ENCODE data around the gene EHMT1.

EHMT1 gene

DNA sequence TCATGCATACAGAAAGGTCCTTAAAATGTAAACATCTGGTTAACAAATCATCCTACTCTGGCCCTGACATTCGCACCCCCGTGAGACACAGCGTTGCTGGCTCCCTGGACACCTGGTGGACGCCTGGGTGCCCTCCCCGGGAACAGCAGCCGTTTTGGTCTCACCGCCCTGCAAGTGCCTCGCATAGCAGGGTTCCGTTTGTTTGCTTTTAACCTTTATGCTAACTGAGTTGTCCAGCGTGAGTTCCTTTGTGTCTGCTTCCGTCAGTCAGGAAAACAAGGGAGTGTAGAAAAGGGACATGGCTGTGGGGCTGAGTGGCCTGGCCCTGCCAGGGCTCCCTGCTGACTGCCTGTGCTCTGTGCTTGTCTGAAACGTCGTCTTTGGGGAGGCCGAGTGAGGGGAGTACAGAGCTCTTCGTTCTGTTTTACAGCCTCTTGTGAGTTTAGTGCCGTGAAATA is 166.9 kb downstream of the EHMT1 start:
- no peak overlapping the region for H3K9ac ChIP-seq
- no peaks in the 10 kb centered on the region for H3K36me3 ChIP-seq (ENCODE audit: control insufficient read depth, insufficient read depth, low read length)
- H3K27me3 ChIP-seq (ENCODE audit: control insufficient read depth, insufficient read depth, low read length): no peaks in the 10 kb centered on the region
- no peak overlapping the region for H3K27ac ChIP-seq
- no peak overlapping the region for H2AFZ ChIP-seq
- TF ChIP-seq, protein P1, sequence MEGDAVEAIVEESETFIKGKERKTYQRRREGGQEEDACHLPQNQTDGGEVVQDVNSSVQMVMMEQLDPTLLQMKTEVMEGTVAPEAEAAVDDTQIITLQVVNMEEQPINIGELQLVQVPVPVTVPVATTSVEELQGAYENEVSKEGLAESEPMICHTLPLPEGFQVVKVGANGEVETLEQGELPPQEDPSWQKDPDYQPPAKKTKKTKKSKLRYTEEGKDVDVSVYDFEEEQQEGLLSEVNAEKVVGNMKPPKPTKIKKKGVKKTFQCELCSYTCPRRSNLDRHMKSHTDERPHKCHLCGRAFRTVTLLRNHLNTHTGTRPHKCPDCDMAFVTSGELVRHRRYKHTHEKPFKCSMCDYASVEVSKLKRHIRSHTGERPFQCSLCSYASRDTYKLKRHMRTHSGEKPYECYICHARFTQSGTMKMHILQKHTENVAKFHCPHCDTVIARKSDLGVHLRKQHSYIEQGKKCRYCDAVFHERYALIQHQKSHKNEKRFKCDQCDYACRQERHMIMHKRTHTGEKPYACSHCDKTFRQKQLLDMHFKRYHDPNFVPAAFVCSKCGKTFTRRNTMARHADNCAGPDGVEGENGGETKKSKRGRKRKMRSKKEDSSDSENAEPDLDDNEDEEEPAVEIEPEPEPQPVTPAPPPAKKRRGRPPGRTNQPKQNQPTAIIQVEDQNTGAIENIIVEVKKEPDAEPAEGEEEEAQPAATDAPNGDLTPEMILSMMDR (IDR thresholded peaks at IDR 0.05): no peak
- H3K4me3 ChIP-seq (ENCODE audit: low read depth, low read length): no peak overlapping the region
- no peak overlapping the region for H3K4me2 ChIP-seq (ENCODE audit: low read length)
- H3K9me3 ChIP-seq (ENCODE audit: control insufficient read depth, low read length): no peaks in the 10 kb centered on the region
- H3K79me2 ChIP-seq: no peaks in the 10 kb centered on the region
- H3K4me1 ChIP-seq: no peaks in the 10 kb centered on the region

DNA sequence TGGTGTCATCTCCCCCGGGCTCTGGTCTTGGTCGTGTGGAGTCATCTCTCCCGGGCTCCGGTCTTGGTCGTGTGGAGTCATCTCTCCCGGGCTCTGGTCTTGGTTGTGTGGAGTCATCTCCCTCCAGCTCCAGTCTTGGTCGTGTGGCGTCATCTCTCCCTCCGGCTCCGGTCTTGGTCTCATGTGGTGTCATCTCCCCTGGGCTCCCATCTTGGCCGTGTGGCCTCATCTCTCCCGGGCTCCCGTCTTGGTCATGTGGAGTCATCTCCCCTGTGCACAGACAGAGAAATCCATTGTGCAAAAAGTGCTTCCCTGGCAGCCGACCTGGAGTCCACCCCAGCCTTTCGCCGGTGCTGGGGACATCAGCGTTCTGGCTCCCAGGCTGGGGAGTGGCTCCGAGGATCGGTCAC is 167.7 kb downstream of the EHMT1 start:
- Histone ChIP-seq H3K27ac (no peak overlapping the region), H3K4me3 (ENCODE audit: low read depth, low read length) (no peak overlapping the region), H2AFZ (no peak overlapping the region), H3K27me3 (ENCODE audit: control insufficient read depth, insufficient read depth, low read length) (no peaks in the 10 kb centered on the region), H3K36me3 (ENCODE audit: control insufficient read depth, insufficient read depth, low read length) (no peaks in the 10 kb centered on the region), H3K9ac (no peak overlapping the region), H3K4me2 (ENCODE audit: low read length) (no peak overlapping the region), H3K79me2 (no peaks in the 10 kb centered on the region), H3K9me3 (ENCODE audit: control insufficient read depth, low read length) (no peaks in the 10 kb centered on the region), H3K4me1 (no peaks in the 10 kb centered on the region)
- TF ChIP-seq, protein P1 (IDR thresholded peaks at IDR 0.05): no peak

DNA sequence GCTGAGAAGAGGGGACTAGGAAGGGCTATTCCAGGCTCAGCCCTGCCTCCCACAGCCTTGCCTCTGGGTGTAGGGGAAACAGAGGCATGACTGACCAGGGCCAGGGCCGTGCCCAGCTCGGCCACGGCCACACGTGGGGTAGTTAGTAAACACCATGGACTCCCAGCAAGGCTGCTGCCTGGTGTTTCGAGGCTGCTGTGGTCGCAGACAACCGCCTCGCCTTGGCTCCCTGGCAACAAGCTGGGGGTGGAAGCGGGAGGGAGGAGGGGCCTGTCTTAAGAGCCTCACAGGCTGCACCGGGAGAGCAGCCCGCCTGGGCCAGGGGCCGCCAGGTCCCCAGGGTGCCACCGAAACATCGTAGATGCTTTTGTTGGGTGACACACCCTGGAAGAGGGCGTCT is 168.6 kb downstream of the EHMT1 start:
- TF ChIP-seq, protein P1 (IDR thresholded peaks at IDR 0.05): no peak
- H3K36me3 ChIP-seq (ENCODE audit: control insufficient read depth, insufficient read depth, low read length): no peaks in the 10 kb centered on the region

DNA sequence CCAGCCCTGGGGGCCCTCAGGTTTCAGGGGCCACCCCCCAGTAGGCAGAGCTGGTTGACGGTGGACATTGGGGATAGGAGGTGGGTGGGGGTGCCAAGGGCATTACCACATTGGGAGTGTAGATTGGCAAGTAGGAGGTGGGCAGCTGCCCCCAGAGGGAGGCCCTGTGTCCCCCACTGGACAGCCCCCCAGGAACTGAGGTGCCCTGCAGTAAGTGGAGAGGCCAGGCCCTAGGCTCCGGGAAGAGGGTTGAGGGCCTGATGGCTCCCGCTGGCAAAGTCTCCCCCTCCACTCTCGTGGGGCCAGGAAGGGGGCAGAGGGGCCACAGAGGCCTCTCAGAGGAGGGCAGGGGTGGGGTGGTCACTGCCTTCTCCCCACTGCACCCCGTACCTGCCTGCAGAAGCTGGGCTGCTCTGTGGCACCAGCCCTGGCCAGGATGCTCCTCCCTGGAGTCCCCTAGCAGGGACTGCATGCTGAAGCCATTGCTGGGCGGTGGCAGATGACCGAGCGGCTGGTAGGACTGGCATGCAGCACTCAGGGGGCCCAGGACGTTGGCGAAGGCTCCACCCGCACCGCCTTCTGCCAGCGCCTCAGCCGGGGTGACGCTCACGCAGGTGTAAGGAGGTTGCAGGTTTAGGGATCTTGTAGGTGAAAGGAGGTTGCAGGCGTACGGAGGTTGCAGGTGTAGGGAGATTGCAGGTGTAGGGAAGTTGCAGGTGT is 169.1 kb downstream of the EHMT1 start:
- no peaks in the 10 kb centered on the region for H3K9me3 ChIP-seq (ENCODE audit: control insufficient read depth, low read length)
- TF ChIP-seq, protein P1 (IDR thresholded peaks at IDR 0.05): no peak
- no peak overlapping the region for H3K4me3 ChIP-seq (ENCODE audit: low read depth, low read length)
- no peaks in the 10 kb centered on the region for H3K27me3 ChIP-seq (ENCODE audit: control insufficient read depth, insufficient read depth, low read length)
- no peak overlapping the region for H2AFZ ChIP-seq
- H3K79me2 ChIP-seq: no peaks in the 10 kb centered on the region
- H3K4me2 ChIP-seq (ENCODE audit: low read length): no peak overlapping the region
- no peaks in the 10 kb centered on the region for H3K4me1 ChIP-seq
- no peaks in the 10 kb centered on the region for H3K36me3 ChIP-seq (ENCODE audit: control insufficient read depth, insufficient read depth, low read length)
- H3K9ac ChIP-seq: no peak overlapping the region
- no peak overlapping the region for H3K27ac ChIP-seq

More for the DNA sequence above, 168.6 kb downstream of the EHMT1 start:
- no peak overlapping the region for H3K4me2 ChIP-seq (ENCODE audit: low read length)
- no peaks in the 10 kb centered on the region for H3K27me3 ChIP-seq (ENCODE audit: control insufficient read depth, insufficient read depth, low read length)
- no peaks in the 10 kb centered on the region for H3K4me1 ChIP-seq
- no peak overlapping the region for H2AFZ ChIP-seq
- no peak overlapping the region for H3K9ac ChIP-seq
- no peak overlapping the region for H3K4me3 ChIP-seq (ENCODE audit: low read depth, low read length)
- no peaks in the 10 kb centered on the region for H3K9me3 ChIP-seq (ENCODE audit: control insufficient read depth, low read length)
- no peaks in the 10 kb centered on the region for H3K79me2 ChIP-seq
- H3K27ac ChIP-seq: no peak overlapping the region
